Activated T-cell treated with anti-CD3 and anti-CD28 coated beads, Interleukin-2, amount 50 U/mL, for 48 hours (primary cell): ENCODE measurements around the gene SLC5A8.

Experiments used
- DNase-seq, 2 experiments: peaks; one replicate each; pipeline ENCODE4 v3.0.0-alpha.2; 2020

Gene SLC5A8, protein sequence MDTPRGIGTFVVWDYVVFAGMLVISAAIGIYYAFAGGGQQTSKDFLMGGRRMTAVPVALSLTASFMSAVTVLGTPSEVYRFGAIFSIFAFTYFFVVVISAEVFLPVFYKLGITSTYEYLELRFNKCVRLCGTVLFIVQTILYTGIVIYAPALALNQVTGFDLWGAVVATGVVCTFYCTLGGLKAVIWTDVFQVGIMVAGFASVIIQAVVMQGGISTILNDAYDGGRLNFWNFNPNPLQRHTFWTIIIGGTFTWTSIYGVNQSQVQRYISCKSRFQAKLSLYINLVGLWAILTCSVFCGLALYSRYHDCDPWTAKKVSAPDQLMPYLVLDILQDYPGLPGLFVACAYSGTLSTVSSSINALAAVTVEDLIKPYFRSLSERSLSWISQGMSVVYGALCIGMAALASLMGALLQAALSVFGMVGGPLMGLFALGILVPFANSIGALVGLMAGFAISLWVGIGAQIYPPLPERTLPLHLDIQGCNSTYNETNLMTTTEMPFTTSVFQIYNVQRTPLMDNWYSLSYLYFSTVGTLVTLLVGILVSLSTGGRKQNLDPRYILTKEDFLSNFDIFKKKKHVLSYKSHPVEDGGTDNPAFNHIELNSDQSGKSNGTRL

GRCh38 chr12:101209319-101210302 is at the start of gene SLC5A8:
TSS of gene SLC5A8 (minus strand) at chr12:101210238. CDS start at chr12:101209848, 390 bp downstream.
- no peak for DNase-seq

DNA sequence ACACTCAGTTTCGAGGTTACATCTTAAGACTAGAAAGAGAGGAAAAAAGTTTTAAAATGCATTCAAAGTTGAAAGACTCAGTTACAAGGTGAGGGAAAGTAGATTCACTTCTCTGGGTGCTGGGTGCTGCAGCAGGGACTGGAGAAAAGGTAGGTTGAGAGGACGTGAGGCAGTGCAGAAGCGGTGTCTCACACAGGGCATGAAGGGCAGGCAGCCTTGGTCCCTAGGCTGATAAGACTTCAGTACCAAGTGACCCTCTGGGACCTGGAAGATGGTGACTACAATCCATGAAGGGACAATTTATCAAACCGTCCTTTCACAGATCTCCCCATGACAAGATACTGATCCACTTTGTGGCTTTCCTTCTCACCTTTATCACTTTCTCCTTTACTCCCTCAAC is 47.3 kb upstream of the SLC5A8 start:
- DNase-seq: no peak

GRCh38 chr12:101256266-101256665 is 46.2 kb upstream of the SLC5A8 start:
- DNase-seq: no peak

DNA sequence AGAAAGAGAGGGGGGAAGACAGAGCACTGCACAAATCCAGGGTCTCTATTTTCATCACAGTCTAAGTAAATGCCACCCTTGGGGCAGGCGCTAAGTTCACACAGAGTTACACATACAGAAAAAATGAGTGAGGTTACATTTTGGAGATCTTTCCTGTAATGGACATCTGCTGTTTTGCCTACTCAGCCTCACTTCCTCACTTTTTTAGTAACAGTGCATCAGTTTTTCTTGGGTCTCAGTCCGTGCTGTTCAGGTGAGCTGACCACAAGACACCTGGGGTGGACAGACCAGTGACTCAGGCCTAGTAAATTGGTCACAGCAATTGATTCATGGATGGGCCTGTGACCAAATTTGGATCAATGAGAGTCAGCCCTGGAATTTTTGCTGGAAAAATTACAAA is 33.6 kb upstream of the SLC5A8 start:
- DNase-seq: no peak

GRCh38 chr12:101243074-101243473 is 33.0 kb upstream of the SLC5A8 start:
- DNase-seq: no peak

GRCh38 chr12:101238800-101239329 is 28.8 kb upstream of the SLC5A8 start:
- DNase-seq: no peak

DNA sequence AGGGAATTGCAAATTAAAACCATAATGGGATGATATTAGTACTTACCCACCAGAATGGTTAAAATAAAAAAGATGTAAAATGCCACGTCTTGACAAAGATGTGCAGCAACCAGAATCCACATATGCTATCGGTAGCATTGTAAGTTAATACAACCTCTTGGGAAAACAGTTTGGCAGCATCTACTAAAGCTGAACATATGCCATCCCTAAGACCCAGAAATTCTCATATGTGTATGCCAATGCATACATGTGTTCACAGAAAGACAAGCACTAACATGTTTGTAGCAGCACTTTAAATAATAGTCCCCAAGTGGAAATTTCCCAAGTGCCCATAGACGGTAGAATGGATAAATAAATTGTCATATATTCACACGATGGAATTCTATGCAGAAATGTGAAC is 28.3 kb upstream of the SLC5A8 start:
- no peak for DNase-seq

DNA sequence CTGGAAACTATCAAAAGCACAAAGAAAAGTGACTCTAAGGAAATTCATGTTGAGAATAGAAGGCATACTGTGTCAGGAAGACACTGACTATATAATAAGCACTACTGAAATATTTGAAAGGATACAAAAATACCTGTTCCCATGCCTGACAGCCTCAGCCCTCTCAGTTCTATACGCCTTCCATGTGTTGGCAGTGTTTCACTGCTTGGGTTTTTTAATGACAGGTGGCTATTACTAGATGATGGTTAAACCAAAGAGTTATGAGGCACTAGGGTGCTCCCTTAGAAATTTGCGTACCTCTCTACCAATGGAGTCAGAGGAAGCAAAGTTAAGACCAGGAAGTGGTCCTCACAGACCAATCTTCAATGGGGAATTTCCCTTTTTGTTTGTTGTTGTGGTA is 25.6 kb upstream of the SLC5A8 start:
- DNase-seq: no peak

GRCh38 chr12:101231636-101232035 is 21.6 kb upstream of the SLC5A8 start:
- no peak for DNase-seq

DNA sequence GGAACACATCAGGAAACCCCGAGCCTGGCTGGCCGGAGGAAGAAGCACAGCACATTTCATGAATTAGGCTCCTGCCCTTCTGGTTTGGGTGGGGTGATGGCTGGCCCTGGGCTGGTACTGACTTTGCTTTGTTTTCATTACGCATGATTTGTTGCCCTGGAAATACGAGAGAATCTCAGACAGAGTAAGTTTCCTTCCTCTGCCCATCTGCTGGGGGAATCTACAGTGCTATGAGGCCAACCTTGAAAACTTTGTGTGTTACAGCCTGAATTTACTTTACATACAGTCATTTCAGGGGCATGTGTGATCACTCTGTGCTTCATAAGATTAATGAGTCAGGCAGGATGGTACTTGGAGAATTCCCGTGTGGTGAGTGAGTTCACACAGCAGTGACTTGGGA is 20.5 kb upstream of the SLC5A8 start:
- no peak for DNase-seq

- no peak for DNase-seq
Measured at GRCh38 chr12:101229841-101230241, 19.8 kb upstream of the SLC5A8 start.

DNA sequence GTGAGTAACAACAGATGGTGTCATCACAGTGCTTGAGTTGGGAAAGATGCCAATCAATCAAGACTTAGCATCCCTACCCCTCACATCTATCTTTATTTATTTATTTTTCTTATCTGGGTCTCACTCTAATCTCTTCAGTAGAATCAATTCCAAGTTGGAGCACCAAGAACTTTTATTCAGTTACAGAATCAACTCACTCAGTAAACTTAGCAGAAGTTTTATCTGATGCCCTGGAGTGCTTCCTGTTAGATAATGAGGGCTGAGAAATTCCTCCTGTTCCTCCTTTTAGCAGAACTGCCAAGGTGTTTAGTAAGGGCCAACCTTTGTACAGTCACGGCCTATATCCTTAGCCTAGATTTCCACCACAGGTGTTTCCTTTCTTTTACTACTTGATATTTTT is 11.3 kb upstream of the SLC5A8 start:
- no peak for DNase-seq

GRCh38 chr12:101216810-101217209 is 6.8 kb upstream of the SLC5A8 start:
- DNase-seq: no peak

DNA sequence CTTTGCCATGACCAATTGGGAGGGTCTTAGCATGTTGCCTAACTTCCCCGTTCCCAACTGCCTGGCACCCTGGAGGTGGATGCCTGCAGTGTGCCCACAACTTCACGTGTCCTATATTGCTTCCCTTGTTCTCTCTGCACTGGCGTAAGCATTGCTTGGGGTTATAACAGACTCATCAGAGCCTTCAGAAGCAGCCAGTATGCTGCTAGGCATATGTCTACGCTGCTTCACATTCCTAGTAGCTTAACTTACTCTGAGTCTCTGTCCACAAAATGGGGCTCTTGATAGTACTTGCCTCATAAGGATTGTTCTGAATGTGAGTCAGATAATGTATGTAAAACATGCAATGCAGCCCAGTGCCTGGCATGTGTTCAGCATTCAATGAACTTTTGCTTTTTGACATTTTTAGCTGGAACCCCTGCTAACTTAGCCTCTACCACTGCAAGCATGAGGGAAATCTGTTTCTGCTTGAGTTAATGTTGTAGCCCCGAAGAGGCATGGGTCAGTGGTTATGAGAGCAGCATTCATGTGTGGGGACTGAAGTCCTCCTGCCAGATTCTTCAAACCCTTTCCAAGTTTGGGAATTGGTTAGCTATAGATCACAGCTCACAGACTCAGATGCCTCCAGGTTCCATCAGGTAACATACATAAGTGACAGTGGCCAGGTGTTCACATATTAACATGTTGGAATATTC is 2.8 kb downstream of the SLC5A8 start:
- DNase-seq: no peak

DNA sequence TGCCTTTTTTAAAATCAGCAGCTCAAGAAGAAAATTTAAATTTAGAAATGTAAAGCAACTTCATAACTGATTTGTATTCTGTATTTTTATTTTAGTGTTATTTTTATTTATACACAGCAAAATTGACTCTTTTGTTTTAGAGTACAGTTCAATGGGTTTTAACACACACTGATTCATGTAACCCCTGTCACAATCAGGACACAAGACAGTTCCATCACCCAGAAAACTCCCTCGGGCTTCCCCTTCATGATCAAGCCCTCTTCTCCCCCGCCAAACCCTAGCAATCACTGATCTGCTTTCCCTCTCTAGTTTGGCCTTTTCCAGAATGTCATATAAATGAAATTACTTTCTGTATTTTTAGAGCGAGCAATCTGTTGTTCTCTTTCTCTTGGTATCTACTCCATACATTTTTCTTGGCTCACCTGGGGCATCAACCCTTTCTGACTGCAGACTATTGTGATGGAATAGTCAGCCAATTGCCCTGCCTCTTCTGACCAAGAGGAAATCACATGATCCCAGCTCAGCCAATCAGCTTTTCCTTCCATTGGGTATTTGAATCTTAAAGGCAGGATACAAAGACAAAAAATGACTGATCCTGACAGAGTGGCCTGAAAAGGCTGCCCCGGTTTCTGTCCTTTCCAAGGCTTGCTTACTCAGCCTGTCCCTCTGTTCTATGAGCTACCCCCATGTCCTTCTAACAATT is 5.3 kb downstream of the SLC5A8 start:
- no peak for DNase-seq

- no peak for DNase-seq
Measured at GRCh38 chr12:101200824-101201223, 9.2 kb downstream of the SLC5A8 start.

DNA sequence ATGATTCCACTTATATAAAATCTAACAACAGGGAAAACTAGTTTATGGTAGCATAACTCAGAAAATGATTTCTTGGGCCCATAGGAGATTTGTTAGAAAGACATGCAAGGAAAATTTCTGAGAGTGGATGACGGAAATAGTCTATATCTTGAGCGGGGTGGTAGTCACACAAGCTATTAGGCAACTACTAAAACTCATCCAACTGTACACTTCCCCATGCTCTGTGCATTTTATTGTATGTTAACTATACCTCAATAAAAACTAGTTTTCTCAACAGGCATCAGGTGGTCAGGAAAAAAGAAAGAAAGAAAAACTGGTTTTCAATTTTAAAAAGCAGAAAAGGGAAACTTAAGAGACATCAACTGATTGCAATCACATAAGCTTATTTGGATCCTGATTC is 9.9 kb downstream of the SLC5A8 start:
- no peak for DNase-seq

- DNase-seq: no peak
Measured at GRCh38 chr12:101186291-101186690, 23.7 kb downstream of the SLC5A8 start.

DNA sequence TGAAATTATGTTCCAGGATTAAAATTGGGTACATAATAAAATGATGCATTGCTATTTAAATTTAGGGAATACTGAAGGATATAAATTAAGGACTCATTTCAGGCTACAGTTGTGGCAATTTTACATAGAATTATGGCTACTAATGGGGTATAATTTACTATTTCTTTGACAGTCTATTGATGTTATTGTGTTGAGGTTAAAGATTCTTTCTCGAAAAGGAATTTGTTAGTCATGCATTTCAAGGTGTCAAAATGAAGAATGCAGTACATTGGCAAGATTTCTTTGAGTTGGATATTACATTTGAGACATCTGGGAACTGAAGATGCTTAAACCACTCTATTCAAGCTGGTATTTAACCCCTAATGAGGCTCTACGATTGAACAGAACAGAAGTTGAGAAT is 28.3 kb downstream of the SLC5A8 start:
- DNase-seq: no peak

DNA sequence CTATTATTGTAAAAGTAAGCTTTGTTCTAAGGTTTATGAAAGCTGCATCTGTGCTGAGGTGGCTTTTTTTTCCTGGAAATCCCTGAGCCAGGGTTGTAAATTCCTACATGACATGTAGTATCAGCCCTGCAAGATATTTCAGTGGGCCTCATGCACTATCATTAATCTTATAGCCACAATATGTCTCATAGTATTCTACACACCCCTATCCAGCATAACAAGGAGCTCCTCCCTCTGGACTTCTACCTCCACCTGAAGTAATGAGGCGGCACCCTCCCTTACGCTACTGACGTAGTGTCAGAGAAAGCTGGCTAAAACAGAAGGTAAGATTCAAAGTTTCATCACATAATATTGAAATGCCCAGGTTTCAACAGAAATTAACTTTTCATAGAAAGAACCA is 35.5 kb downstream of the SLC5A8 start:
- DNase-seq: no peak

GRCh38 chr12:101173197-101173749 is 36.8 kb downstream of the SLC5A8 start:
- DNase-seq: no peak

DNA sequence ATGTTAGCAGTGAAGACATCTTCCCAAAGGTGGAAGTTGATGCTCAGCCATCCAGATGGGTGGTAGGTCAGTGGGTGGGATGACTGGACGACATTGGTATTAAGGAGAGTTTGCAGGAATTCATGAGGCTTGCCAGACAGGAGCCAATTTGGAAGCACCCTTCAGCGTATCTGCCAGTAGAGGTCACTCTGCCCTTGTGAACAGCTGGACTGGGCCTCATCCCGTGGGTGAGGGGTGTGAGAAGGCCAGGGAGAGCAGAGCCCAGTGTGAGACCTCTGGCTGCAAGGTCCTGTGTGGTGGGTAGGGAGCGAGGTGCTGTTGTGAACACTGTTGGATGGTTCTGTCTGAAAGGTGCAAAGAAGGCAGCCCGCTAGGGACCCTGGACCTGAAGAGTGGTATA is 37.7 kb downstream of the SLC5A8 start:
- DNase-seq: no peak
